OCI-LY7 (cell line): ENCODE results near the gene COL13A1. TPM values are rescaled to one million over a fixed set of nuclear protein-coding genes. Genes with fewer than 3 reads are reported as not detected.

ENCODE experiments used
- BruUV-seq: library from RNA; stranded (reverse); fragments of 400-500 nt; replicated peaks from 2 replicates; lab custom pipeline; 2021; lab: Mats Ljungman, UMichigan
- CTCF ChIA-PET: fragments of 300-600 bp; sonication (Branson Sonifier 250); formaldehyde crosslinking; loops from one replicate; lab custom pipeline; 2022; ENCODE audit warnings: antibody characterized with exemption; ENCODE audit not compliant: unreplicated experiment; lab: Charles Lee
- POLR2A ChIA-PET: fragments of 300-600 bp; sonication (Branson Sonifier 250); formaldehyde crosslinking; loops from one replicate; lab custom pipeline; 2022; ENCODE audit warnings: antibody characterized with exemption; lab: Charles Lee
- DNase-seq: peaks from one replicate; pipeline ENCODE4 v3.0.0-alpha.2; 2015; ENCODE audit warnings: low spot score
- H2AFZ ChIP-seq: fragments of 200-600 bp; sonication (generic), shearing (Covaris generic); 2 replicates; pipeline ENCODE4 v1.6.1; 2014; ENCODE audit warnings: mild to moderate bottlenecking, antibody characterized with exemption, low read length, moderate library complexity
- H3K27ac ChIP-seq: fragments of 200-600 bp; sonication (generic); 2 replicates; pipeline ENCODE4 v1.5.1; 2014; ENCODE audit warnings: mixed run types, low read depth, mild to moderate bottlenecking, moderate library complexity, low read length, inconsistent platforms; ENCODE audit not compliant: poor library complexity, severe bottlenecking
- H3K36me3 ChIP-seq: fragments of 200-600 bp; sonication (generic); 2 replicates; pipeline ENCODE4 v1.6.1; 2014; ENCODE audit warnings: mild to moderate bottlenecking, antibody characterized with exemption, low read length, moderate library complexity, mixed read lengths; ENCODE audit not compliant: insufficient read depth
- H3K4me1 ChIP-seq: fragments of 200-600 bp; sonication (generic); 2 replicates; pipeline ENCODE4 v1.5.1; 2014; ENCODE audit warnings: mild to moderate bottlenecking, low read length; ENCODE audit not compliant: insufficient read depth, poor library complexity, severe bottlenecking
- H3K4me2 ChIP-seq: fragments of 200-600 bp; sonication (generic); 2 replicates; pipeline ENCODE4 v1.6.1; 2014; ENCODE audit warnings: mild to moderate bottlenecking, low read length
- H3K4me3 ChIP-seq: fragments of 200-600 bp; sonication (generic); 2 replicates; pipeline ENCODE4 v1.5.1; 2014; ENCODE audit warnings: mild to moderate bottlenecking, low read depth, low read length; ENCODE audit not compliant: poor library complexity, severe bottlenecking
- H3K79me2 ChIP-seq: fragments of 200-600 bp; sonication (generic); 2 replicates; pipeline ENCODE4 v1.6.1; 2016; ENCODE audit warnings: low read depth, mild to moderate bottlenecking, low read length, moderate library complexity, mixed read lengths; ENCODE audit not compliant: insufficient read depth
- H3K9me2 ChIP-seq: fragments of 200-600 bp; sonication (generic); 2 replicates; pipeline ENCODE4 v1.6.1; 2016; ENCODE audit warnings: mild to moderate bottlenecking, low read length, mixed read lengths; ENCODE audit not compliant: insufficient read depth
- H3K9me3 ChIP-seq: fragments of 200-600 bp; sonication (generic); 2 replicates; pipeline ENCODE4 v1.6.1; 2014; ENCODE audit warnings: mild to moderate bottlenecking, mixed run types, low read length, mixed read lengths
- H4K20me1 ChIP-seq: fragments of 200-600 bp; sonication (generic); 2 replicates; pipeline ENCODE4 v1.6.1; 2014; ENCODE audit warnings: mild to moderate bottlenecking, antibody characterized with exemption, low read length, moderate library complexity, mixed read lengths; ENCODE audit not compliant: insufficient read depth
- EZH2phosphoT487 ChIP-seq: fragments of 200-600 bp; sonication (generic); IDR thresholded peaks from 2 replicates; pipeline ENCODE4 v1.6.1; 2018; ENCODE audit warnings: low read depth, borderline replicate concordance, mild to moderate bottlenecking, mixed run types, antibody characterized with exemption, low read length, moderate library complexity, mixed read lengths
- intact Hi-C: fragments of 100-400 bp; cut with micrococcal nuclease; formaldehyde crosslinking; loops from one replicate; pipeline ENCODE4 v1.10.0; 2022; ENCODE audit not compliant: unreplicated experiment
- total RNA-seq, 2 experiments: library from RNA; depleted of rRNA in 1 of 2; stranded (reverse); fragments of >200 nt in 1 of 2; shearing (Covaris generic) in 1 of 2; gene quantifications; 2 replicates each; pipeline ENCODE4 v1.2.3, GENCODE V29; 2014 to 2022
- TF ChIP-seq, protein P1 (sequence below): fragments of 200-600 bp; sonication (generic); conservative IDR thresholded peaks from 2 replicates; pipeline ENCODE4 v1.5.1; 2014; ENCODE audit warnings: mild to moderate bottlenecking, antibody characterized with exemption, low read length, moderate library complexity, mixed read lengths

COL13A1 gene
- total RNA-seq, 2 experiments from 2014 or later = 0.06 TPM; not detected in 1

DNA sequence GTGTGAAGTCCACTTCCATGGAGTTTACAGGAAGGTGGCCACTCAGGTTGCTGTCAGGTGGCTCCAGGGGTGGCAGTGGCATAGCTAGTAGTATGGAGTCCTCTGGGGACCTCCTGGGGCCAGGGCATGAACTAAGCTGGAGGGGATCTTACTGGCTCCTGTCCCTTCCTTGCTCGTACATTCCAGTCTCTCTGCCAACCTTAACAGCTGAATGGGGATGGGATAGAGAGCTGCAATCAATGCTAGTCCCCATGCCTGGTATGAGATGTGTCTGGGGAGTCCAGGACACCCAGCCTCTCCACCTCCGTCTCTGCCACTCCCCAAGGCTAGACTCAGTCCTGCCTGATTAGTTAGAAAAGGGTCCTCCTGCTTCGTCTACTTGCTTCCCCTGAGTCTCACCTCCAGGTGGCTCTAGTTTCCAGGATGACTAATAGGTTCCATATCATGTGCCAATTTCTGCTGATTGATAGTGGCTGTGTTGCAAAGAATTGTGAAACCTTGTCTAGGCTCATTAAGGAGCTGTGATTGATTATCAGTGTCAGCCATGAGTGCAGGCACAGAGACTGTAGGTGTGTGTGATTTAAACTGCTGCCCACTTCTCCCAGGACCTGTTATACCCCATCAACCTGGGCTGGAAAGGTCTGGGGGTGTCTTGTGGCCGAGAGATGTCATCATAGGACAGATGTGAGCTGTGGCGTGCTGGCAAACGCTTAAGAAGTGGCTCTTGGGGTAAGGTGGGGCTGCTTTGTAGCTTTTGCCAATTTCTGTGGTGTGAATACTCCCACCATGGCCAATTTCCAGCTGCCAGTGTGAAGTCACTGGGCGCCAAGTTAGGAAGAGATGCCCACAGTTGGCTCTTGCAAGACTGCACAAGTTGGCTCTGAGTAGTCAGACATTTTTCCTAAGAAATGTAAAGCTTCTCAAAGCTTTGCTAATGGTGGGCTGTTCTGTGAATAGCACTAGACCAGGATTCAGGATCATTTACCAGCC lies 59.8 kb downstream of the COL13A1 start:
- H3K9me3 ChIP-seq = no peaks in the 10 kb centered on the region
- no peak for TF ChIP-seq EZH2phosphoT487
- TF ChIP-seq, protein P1, sequence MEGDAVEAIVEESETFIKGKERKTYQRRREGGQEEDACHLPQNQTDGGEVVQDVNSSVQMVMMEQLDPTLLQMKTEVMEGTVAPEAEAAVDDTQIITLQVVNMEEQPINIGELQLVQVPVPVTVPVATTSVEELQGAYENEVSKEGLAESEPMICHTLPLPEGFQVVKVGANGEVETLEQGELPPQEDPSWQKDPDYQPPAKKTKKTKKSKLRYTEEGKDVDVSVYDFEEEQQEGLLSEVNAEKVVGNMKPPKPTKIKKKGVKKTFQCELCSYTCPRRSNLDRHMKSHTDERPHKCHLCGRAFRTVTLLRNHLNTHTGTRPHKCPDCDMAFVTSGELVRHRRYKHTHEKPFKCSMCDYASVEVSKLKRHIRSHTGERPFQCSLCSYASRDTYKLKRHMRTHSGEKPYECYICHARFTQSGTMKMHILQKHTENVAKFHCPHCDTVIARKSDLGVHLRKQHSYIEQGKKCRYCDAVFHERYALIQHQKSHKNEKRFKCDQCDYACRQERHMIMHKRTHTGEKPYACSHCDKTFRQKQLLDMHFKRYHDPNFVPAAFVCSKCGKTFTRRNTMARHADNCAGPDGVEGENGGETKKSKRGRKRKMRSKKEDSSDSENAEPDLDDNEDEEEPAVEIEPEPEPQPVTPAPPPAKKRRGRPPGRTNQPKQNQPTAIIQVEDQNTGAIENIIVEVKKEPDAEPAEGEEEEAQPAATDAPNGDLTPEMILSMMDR = peak; percentile 52
- intact Hi-C loops = no loop called here
- POLR2A ChIA-PET = no interaction called here
- CTCF ChIA-PET = interaction anchor here (0.6 kb wide), 1 partner anchor 1276 kb away, joined by 5 read pairs; no protein-coding TSS in a partner anchor
- no peaks in the 10 kb centered on the region for H3K36me3 ChIP-seq
- peak; percentile 25 for DNase-seq
- no peaks in the 10 kb centered on the region for H3K4me1 ChIP-seq
- H3K9me2 ChIP-seq = no peaks in the 10 kb centered on the region
- H4K20me1 ChIP-seq = no peaks in the 10 kb centered on the region
- H3K79me2 ChIP-seq = no peaks in the 10 kb centered on the region
- no peak overlapping the region for H2AFZ ChIP-seq
- H3K4me2 ChIP-seq = no peak overlapping the region
- H3K27ac ChIP-seq = no peak overlapping the region
- no peak overlapping the region for H3K4me3 ChIP-seq
- no TSS peak for BruUV-seq

DNA sequence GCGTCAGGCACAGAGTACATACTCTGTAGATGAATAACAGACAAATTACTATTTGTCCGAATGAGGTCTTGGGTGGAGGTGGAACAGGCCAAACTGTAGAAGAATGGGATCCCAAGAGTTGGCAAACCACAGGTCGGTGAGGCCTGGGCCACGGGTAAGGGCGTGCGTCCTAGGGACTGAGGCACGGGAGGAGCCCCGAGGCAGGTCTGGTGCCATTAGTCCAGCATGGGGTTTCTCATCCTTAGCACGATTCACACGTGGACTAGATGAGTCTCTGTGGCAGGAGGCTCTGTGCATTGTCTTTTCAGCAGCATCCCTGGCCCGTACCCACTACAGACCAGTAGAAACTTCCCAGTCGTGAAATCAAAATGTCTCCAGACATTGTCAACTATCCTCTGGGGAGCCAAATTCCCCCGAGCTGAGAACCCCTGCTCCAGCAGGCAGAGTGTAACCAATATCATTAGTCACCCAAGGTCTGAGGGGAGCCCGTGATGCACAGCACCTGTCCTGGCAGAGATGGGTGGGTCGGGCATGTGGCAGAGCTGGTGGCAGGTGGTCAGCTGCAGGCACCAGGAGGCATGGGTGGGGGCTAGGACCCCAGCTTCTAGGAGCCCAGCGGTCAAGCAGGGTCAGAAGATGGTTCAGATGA lies 61.3 kb downstream of the COL13A1 start:
- no peak overlapping the region for H2AFZ ChIP-seq
- POLR2A ChIA-PET = no interaction called here
- H3K9me2 ChIP-seq = no peaks in the 10 kb centered on the region
- no TSS peak for BruUV-seq
- H4K20me1 ChIP-seq = no peaks in the 10 kb centered on the region
- intact Hi-C loops = no loop called here
- TF ChIP-seq EZH2phosphoT487 = no peak
- TF ChIP-seq, protein P1 = no peak
- H3K4me3 ChIP-seq = no peak overlapping the region
- no peak overlapping the region for H3K4me2 ChIP-seq
- H3K9me3 ChIP-seq = no peaks in the 10 kb centered on the region
- H3K27ac ChIP-seq = no peak overlapping the region
- DNase-seq = no peak
- CTCF ChIA-PET = no interaction called here
- no peaks in the 10 kb centered on the region for H3K36me3 ChIP-seq
- H3K79me2 ChIP-seq = no peaks in the 10 kb centered on the region
- no peaks in the 10 kb centered on the region for H3K4me1 ChIP-seq
